Stimulated activated CD4-positive, alpha-beta T cell treated with anti-CD3 and anti-CD28 coated beads, TNF-alpha, amount 100 ng/mL, for 1 hour (primary cell): ENCODE results near the gene ZNF521.

Experiments
- DNase-seq, 3 donors: peaks; one replicate each; pipeline ENCODE4 v3.0.0-alpha.2; 2020; ENCODE audit warnings: low read depth in 3 of 3, low spot score in 1 of 3

ZNF521 gene

DNA sequence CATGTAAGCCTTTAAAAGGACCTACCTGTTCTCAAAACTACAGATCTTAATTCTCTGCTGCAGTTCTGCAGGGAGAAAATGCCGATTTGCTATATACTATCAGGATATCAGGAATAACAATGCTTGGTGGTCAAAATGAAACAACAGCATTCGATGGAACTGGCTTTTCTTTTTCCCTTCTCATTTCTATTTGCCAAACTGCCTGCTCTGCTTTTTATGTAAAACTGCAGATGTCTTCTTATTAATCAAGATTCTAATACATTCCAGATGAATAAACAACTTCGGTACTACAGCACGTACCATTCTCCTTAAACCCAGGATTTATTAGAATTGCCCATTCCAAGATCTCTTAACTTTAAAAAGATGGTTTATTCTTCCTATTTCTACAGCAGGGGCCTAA is 100.9 kb downstream of the ZNF521 start:
- no peak for DNase-seq

DNA sequence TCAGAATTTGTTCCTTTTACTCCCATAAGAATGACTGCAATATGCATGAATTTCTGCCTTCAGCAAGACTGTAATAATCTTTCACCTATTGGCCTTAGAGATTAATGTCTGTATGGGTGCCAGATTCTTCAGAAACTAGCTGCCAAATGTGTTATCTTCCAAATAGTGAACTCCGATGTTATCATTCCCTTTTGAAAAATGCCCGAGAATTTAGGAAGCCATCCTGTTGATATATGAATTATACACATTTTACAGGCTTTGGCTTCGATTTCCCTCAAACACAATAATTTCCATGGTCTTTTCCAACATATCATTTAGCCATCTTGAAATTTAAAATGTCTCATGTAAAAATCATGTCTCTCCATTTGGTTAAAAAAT is 101.5 kb downstream of the ZNF521 start:
- no peak for DNase-seq

DNA sequence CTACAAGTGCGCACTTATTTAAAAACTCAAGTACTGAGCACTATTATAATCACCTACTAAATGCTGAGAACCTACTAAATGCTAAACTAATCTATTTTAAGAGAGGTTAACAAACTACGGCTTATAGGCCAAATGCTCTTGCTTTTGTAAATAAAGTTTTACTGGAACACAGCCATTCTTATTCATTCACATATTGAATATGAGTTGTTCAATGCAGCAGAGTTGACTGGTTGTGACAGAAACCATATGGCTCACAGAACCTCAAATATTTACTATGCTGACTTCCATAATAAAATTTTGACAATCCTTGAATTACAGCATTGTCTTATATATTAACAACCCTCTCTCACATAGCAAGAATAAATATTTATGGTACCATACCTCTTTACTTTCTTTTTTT is 103.2 kb downstream of the ZNF521 start:
- DNase-seq = no peak

DNA sequence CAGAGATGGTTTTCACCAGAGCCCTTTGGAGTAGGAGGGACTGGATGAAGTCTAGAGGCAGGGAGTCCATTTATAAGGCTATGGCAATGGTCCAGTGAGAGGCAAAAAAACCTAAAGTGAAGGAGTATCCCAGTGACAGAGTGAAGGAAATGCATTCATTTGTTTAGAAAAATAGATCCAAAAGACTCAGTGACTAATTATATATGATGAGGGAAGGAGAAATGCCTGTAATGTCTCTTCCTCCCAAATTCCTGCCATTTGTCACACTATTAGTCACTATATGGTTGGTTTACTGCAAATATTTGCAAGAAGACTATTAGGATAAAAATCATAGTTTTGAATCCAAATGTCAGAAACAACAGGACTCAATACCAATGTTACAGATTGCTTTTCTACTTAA is 104.2 kb downstream of the ZNF521 start:
- DNase-seq = no peak

DNA sequence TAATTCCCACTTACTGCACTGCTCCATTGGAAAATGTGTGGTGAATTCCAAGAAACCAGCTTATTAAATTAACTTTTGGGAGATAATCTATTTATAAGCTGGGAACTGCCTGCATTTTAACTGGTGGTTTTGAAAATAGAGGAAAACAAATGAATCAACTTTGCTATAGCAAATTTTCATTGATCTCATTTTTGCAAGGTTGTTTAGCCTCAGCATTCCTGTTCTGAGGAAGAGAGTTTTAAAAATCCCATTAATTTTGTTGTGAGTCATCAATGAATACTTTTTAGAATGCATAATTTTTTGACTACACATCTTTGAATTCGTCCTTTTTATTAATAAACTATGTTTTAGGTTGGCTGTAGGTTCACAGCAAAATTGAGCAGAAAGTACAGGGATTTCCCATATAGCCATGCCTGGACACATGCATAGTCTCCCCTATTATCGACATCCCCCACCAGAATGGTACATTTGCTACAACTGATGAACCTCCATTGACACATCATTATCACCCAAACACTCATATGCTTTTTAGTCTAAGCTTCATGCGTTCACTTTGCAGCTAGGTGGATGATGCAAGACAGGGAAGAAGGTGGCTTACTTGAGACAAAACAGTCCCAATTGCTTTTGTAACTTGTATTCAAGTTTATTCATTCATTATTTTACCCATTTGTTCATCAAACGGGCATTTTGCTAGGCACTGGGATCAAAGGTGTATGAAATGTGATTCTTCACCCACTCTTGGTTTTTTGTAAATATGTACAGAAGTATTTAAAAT is 106.9 kb downstream of the ZNF521 start:
- no peak for DNase-seq

DNA sequence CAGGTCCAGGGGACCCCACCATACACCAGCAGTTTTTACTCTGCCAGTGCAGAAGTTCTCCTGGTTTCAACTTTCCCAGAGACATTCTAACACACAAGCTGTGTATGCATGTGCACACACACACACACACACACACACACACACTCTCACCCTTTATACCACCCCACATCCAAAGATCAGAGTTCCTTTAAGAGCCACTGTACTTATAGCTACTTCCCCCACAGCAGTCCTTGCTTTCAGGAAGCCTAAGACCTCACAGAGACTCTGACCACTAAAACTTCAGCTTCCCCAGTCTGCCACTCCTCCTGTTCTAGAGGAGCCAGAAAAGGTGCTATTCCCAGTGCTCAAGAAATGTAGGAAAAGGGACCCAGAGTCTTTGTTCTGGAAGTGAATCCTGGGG is 107.8 kb downstream of the ZNF521 start:
- DNase-seq = no peak

DNA sequence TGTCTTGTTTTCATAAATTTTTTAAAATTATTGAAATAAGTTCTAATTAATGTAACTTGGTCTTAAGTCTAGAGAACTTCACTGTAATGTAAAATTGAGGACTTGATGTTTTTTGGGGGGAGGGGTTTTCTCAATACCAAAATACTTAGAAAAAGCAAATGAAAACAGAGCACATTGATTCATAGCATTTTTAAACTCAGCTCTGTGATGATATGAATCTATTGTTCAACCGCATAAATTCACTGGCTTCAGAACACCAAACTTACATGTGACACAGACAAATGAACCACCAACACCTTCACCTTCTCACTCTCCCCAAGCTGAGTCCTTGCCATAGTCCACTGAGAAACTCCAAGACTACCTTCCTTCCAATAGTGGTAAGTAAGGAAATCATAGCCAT is 108.2 kb downstream of the ZNF521 start:
- DNase-seq = no peak

DNA sequence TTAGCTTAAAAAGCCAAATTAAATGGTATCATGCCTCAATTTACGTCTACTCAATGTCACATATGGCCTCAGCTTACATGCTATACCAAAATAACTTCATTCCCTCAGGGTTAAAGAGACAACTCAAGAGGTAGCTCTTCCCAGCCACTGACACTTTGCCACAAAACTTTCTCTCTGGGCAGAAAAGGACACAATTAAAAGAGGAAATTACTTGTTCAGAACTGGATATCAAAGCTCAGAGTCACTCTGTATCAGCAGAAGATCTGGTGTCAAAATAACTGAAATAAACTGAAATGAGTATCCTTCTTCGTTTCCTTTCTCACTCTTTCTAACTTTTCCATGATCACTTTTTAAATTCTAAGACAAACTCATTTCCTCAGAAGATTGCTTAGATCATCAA is 108.7 kb downstream of the ZNF521 start:
- no peak for DNase-seq

DNA sequence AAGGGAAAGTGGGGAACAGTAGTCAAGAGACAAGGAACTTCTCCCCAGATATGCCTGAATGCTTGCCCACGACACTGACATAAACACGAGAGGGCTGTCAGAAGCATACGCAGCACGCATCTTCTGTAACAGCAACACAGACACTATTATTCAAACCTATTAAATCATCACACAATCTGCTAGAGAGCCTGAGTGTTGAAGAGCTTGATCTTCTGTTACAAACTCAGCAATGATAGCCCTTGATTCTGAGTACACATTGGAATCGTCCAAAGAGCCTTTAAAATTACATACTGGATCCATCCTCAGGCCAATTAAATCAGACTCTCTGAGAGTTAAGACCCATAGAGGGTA is 111.6 kb downstream of the ZNF521 start:
- DNase-seq = no peak

DNA sequence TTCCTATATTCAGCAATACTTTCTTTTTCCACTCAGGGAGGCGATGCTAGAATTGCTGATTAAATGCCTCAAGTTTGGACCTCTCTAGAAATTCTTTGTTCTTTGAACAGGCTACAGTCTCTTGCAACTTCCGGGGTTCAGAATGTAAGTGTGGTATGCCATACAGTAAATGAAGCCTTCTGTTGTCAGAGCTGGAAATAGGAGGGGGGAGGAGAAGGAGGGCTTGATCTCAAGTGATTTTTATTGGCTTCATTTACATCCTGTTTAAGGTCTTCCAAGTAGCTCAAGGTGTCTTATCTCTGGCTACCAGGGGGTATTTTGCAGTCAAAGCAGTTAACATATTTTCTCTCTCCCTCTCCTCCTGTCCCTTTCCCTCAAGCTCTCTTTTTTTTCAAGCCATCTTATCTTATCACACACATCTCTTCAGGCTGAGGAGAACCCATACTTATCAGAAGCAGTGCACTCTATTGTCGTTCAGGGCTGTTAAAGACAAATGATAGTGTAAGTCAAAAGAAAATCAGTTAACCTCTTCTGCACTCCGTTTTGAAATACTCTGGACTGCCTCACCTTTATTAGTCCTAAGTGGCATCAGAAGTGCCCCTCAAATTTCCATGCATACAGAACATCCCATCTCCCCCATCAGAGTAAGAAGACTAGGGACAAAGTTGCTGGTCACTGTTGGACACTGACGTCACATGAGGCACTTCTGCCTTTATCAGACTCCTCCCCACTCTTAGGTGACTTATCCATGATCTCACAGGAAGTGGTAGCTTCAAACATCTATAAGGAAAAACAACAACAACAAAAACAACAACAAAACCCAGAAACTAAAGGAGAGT is 112.2 kb downstream of the ZNF521 start:
- DNase-seq = no peak

DNA sequence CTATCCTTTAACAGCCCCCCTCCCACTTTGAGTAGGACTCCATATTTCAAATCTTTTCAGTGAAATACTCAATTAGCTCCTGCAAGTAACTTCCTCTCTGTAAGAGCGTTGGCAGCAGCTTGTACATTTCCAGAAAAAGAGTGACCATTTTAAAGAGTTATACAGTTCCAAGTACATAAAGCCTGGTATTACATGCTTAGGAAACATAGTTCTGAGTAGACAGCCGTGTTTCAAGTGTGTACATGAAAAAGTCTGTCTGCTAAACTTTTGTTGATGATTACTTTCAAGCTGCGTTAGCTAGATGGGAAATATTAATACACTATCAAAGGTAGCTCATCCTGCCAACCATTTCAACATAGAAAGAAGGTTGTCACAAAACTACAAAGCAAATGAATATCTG is 112.8 kb downstream of the ZNF521 start:
- no peak for DNase-seq

DNA sequence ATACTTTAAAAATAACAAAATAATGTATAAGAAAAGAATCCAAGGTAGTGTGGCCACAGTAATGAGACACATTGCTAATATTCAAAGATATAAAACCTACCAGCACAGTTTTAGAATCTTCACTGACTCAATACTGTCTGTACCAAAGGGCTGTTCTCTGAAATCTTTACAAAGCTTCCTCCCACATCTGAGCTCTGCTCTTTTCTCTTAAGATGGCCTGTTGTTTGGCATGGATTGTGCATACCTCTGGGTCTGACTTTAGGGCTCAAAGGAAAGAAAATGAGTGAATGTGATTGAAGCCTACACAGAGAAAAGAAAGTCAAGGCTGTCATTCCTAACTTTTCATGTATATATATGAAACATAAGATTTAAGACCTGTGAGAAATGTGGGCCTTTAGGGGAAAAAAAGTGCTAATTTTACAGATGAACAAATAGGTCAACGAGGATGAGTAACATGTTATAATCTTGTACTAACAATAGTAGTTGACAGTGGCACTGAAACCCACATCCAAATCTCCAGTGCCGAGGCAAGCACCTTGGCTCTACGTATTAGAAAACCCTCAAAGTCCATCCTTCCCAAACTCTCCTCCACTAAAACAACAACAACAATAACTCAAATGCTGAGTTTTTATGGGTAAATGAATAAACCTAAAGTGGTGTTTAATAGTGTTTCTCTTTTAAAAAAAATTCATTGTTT is 114.2 kb downstream of the ZNF521 start:
- no peak for DNase-seq

DNA sequence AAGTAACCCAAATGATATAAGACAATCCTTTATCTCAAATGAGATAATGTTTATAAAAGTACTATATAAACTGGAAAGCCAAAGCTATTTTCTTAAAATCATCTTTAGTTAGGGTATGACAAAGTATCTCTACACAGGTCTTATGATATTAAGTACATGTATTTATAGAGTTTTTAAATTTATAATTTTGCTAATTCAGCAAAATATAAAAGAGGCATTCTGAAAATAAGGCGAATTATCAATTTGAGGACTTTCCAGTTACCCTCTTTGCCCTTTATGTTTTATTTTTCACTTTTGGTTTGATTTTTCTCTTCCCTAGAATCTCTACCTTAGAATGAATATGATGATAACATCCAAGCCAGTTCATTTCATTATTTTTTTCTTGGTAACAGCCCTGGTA is 115.2 kb downstream of the ZNF521 start:
- no peak for DNase-seq

DNA sequence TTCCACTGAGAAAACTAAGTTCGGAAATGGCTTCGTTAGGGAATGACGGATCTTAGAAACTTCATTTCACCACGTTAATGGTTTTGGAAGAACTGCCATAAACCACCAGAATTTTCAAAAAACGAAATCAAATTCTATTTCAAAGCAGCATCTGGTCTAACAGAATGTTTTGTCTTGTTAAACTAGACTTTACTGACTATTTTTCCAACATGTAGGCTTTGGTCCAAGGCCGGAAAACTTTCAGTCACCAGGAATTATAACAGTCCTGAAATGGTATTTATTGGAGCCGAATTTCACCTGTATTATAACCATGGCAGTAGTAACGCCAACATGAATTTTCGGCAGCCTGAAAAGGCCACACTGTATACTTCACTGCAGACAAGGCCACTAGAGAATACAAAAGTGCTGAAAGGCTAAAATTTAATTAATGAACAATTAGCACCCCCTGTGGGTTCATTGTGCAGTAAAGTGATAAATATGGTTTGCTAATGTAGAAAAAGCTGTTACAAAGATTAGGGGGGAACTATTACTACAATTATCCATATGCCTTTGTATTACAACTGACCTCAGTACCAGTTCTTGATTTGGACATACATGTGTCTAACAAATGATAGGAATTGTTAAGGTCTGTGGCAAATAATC is 116.4 kb downstream of the ZNF521 start:
- no peak for DNase-seq

DNA sequence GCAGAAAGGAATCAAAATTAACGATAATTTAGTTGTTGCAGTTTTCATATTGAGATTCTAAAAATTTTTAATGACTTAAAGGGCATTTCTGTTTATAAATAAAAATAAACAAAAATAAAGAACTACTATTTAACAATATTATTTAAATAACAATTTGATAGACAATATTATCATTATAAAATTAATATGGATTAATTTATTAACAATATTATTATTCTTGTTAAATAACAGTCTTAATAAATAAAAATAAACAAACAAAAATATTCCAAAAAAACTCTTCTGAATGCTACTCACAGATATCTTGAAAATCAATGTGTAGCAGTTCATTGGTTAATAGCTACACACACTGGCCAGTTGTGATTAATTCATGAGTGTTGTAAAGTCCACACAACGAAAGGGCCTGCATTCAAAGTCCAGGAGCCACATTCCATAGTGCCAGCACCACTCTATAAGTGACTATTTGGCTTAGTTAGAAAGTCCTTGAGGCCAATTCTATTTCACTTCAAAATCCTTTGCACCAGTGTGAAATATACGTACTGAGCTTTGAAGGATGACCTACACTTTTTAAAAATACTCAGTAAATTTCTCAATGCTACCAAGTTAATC is 117.1 kb downstream of the ZNF521 start:
- no peak for DNase-seq

DNA sequence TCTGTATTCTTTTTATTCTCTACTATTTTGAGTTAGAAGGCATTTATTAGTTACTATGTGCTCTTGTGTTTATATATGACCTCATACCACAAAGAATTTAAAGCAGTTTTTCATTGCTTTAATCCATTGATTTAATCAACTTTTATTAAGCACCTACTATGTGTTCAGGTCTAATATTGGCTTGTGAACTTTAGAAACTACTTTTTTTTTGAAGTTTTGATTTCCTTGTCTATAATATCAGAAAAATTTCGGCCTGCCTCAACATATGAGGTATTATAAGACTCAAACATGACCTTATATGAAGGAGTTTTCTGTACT is 117.7 kb downstream of the ZNF521 start:
- no peak for DNase-seq

DNA sequence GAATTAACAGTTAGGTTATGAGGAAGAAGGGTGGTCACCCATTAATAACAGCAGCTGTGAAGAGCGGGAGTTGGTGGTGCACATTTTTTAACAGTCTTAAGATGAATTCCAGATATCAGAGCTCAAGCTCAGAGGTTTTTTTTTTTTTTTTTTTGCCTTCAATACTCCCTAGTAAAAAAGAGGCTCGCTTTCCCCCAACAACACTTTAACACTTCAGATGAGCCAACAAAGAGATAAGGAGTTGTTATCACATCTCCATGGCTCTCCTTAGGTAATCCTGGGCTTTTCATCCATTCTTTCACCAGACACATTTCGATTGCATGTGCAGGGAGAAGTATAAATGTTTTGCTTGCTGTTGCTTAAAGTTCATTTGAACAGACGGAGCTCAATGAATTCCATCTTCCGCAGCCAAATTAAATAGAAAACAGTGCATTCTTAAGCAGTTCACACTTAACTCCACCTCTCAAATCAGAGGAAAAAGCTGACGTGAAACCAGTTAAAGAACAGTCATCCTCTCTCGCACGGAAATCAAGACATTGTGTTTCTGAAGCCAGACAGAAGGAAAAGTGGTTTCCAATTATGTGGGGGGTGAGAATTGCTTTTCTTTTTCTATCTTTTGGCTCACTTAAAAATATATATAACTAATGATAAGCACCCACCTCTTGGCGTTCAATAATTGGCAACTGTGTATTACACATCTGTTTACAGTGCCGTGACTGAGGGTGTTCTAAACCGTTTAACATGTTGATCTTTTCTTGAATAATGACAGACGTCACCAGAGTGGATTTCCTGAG is 118.2 kb downstream of the ZNF521 start:
- no peak for DNase-seq

DNA sequence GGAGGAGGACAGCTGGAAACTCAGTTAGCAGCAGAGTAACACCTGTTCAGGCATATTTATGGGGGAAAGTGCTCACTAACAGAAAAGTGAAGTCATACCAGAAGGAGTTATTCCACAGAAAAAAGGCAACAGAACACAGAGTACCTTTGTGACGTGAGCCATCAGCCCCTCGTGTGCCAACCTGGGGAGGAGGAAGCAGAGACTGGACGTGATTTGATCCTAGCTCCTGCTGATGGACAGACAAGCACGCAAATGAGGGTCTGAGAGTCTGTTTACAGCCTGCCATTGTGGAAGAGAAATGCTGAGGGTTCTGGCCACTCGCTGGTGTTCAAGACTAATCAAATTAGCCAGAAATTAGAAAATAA is 120.7 kb downstream of the ZNF521 start:
- DNase-seq = no peak

DNA sequence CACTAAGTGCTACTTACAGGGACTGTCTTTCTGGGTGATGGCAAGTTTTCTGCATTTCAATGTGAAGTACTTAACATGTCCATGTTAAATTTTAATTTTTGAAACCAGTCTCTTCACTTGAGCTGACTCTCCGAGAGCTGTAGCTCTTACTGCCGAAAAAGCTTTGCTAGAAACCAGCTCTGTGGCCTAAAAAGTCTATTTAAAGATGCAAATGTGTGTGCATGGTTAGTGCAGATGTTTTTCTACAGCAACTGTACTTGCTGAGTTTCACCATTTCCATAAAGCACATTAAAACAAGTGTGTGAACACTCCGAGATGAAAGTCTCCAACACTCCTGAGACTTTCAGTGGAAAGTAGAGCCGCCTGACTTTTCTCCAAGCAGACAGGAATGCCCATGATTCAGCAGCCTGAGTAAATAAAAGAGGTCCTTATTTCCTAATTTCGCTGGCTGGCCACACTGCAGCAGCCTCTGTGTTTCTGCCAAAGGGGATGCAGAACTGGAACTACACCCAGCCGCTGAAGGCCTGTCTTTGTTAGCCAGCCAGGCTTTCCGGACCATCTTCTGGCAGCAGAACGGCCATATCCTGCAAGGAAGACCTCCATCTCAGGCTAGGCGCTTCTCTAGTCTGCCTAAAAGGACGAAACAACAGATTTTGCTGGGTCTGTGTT is 121.2 kb downstream of the ZNF521 start:
- DNase-seq = no peak

DNA sequence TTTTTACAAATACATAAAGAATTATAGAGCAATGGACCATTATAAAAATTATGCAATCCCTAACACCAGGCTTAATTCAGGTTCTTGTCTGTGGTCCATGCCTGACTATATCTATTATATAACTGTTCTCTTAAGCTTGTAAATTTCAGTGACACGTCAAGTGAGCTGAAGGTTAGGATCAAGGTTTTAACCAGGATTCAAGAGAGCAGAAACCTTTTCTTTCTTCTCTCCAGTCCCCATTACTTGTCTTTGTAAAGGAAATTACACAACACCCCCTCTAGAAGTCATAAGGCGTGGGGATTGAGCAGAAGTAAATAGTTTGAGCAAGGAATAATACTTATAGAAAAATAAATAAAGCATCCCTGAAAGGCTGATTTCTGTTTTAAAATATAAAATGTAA is 122.0 kb downstream of the ZNF521 start:
- no peak for DNase-seq
